Mesenchymal stem cell (in vitro differentiated cells and primary cell): Measurements from ENCODE around the gene SRC.

Experiments
- DNase-seq: peaks from one replicate; pipeline ENCODE4 v3.0.0-alpha.2; 2013
- H2AFZ ChIP-seq: one replicate; pipeline ENCODE4 v1.6.1; 2013; ENCODE audit warnings: low read depth, mild to moderate bottlenecking, control low read depth, inconsistent platforms, low read length, moderate library complexity
- H2AK5ac ChIP-seq: 2 replicates; pipeline ENCODE4 v1.6.1; 2013; ENCODE audit warnings: low read length, moderate library complexity, mild to moderate bottlenecking, inconsistent platforms; ENCODE audit not compliant: severe bottlenecking
- H2BK120ac ChIP-seq: one replicate; pipeline ENCODE4 v1.6.1; 2013; ENCODE audit warnings: low read depth, mild to moderate bottlenecking, inconsistent platforms, low read length, moderate library complexity
- H2BK12ac ChIP-seq, 2 experiments: one replicate each; pipeline ENCODE4 v1.6.1; 2013; ENCODE audit warnings: inconsistent platforms in 2 of 2, low read length in 2 of 2, mild to moderate bottlenecking in 2 of 2, moderate library complexity in 2 of 2, control low read depth in 1 of 2
- H2BK15ac ChIP-seq: one replicate; pipeline ENCODE4 v1.6.1; 2013; ENCODE audit warnings: mild to moderate bottlenecking, low read depth, inconsistent platforms; ENCODE audit not compliant: poor library complexity, severe bottlenecking
- H2BK5ac ChIP-seq: 2 replicates; pipeline ENCODE4 v1.6.1; 2013; ENCODE audit warnings: low read depth, mild to moderate bottlenecking, low read length, control low read depth, inconsistent platforms; ENCODE audit not compliant: poor library complexity, severe bottlenecking
- H3K14ac ChIP-seq, 2 experiments: one replicate each; pipeline ENCODE4 v1.6.1; 2013; ENCODE audit warnings: inconsistent platforms in 2 of 2, low read length in 2 of 2, control low read depth in 1 of 2, mild to moderate bottlenecking in 1 of 2, moderate library complexity in 1 of 2
- H3K18ac ChIP-seq, 2 experiments: one replicate each; pipeline ENCODE4 v1.6.1; 2013; ENCODE audit warnings: inconsistent platforms in 2 of 2, low read length in 2 of 2, control low read depth in 1 of 2, low read depth in 1 of 2, mild to moderate bottlenecking in 1 of 2
- H3K23ac ChIP-seq, 2 experiments: one replicate each; pipeline ENCODE4 v1.6.1; 2013; ENCODE audit warnings: inconsistent platforms in 2 of 2, low read length in 2 of 2, mild to moderate bottlenecking in 2 of 2, moderate library complexity in 2 of 2, control low read depth in 1 of 2
- H3K27ac ChIP-seq: 2 replicates; pipeline ENCODE4 v1.5.1; 2013; ENCODE audit warnings: mild to moderate bottlenecking, moderate library complexity, low read length, control low read depth, inconsistent platforms; ENCODE audit not compliant: poor library complexity, severe bottlenecking
- H3K27me3 ChIP-seq, 2 experiments: 2 replicates each; pipeline versions ENCODE4 v1.6.1 to v1.7.0; 2013; ENCODE audit warnings: low read length in 2 of 2, mild to moderate bottlenecking in 2 of 2, moderate library complexity in 2 of 2, control low read depth in 1 of 2, inconsistent platforms in 1 of 2; ENCODE audit not compliant: control insufficient read depth in 1 of 2, insufficient read depth in 1 of 2
- H3K36me3 ChIP-seq, 2 experiments: 2 replicates each; pipeline versions ENCODE4 v1.6.1 to v1.7.0; 2013; ENCODE audit warnings: low read length in 2 of 2, control low read depth in 1 of 2, inconsistent platforms in 1 of 2, low read depth in 1 of 2, mild to moderate bottlenecking in 1 of 2; ENCODE audit not compliant: insufficient read depth in 2 of 2, control insufficient read depth in 1 of 2
- H3K4ac ChIP-seq, 2 experiments: one replicate each; pipeline ENCODE4 v1.6.1; 2013; ENCODE audit warnings: inconsistent platforms in 2 of 2, low read length in 2 of 2, mild to moderate bottlenecking in 2 of 2, moderate library complexity in 2 of 2, control low read depth in 1 of 2, low read depth in 1 of 2
- H3K4me1 ChIP-seq: 2 replicates; pipeline ENCODE4 v1.6.1; 2013; ENCODE audit warnings: low read depth, low read length, control low read depth; ENCODE audit not compliant: control insufficient read depth, insufficient read depth
- H3K4me2 ChIP-seq: 2 replicates; pipeline ENCODE4 v1.6.1; 2013; ENCODE audit warnings: low read length, mild to moderate bottlenecking, inconsistent platforms; ENCODE audit not compliant: poor library complexity, severe bottlenecking
- H3K4me3 ChIP-seq, 2 experiments: 2 replicates each; pipeline versions ENCODE4 v1.5.1 to v1.7.0; 2013; ENCODE audit warnings: low read length in 2 of 2, mild to moderate bottlenecking in 2 of 2, control low read depth in 1 of 2, low read depth in 1 of 2; ENCODE audit not compliant: insufficient read depth in 1 of 2
- H3K79me1 ChIP-seq: replicated peaks from 2 replicates; pipeline ENCODE4 v1.6.1; 2013; ENCODE audit warnings: mild to moderate bottlenecking, control low read depth, low read length, inconsistent platforms; ENCODE audit not compliant: poor library complexity, severe bottlenecking
- H3K9ac ChIP-seq: 2 replicates; pipeline ENCODE4 v1.7.0; 2013; ENCODE audit warnings: mild to moderate bottlenecking, low read length, moderate library complexity
- H3K9me3 ChIP-seq: 2 replicates; pipeline ENCODE4 v1.7.0; 2013; ENCODE audit warnings: mild to moderate bottlenecking, low read length; ENCODE audit not compliant: control insufficient read depth
- H4K8ac ChIP-seq: one replicate; pipeline ENCODE4 v1.6.1; 2013; ENCODE audit warnings: inconsistent platforms, mild to moderate bottlenecking, low read length, moderate library complexity
- H4K91ac ChIP-seq: one replicate; pipeline ENCODE4 v1.6.1; 2013; ENCODE audit warnings: mild to moderate bottlenecking, low read length, inconsistent platforms
- WGBS: methylation state at CpG from one replicate; pipeline ENCODE4 v1.1.7; 2013; ENCODE audit warnings: mixed read lengths; 5-methylcytosine and 5-hydroxymethylcytosine counted together

SRC gene

DNA sequence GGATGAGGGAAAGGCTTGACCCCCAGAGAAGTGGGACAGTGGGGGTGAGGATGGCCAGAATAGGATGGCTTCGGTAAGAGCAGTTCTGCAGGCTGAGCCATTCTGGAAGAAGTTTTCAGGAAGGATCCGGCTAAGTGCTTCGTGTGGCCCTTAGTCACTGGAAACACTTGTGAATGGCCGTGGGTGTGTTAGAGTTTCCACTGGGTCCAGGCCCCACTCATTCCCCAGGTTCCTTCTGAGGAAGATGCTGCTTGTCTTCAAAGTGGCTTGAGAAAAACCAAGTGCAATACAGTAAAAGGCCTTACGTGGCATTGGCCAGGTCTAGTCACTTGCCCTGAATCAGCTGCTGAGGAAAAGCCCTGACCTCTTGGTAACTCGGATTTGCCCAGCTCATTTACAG is 28.6 kb upstream of the SRC start:
- WGBS = 92% methylated on average over 6 of the region's 6 CpGs
- no peak overlapping the region for H2BK15ac ChIP-seq
- H4K8ac ChIP-seq = no peak overlapping the region
- H3K4me3 ChIP-seq = no peak overlapping the region
- peaks cover 17% of the 10 kb centered on the region for H3K4me1 ChIP-seq
- no peak overlapping the region for H3K18ac ChIP-seq
- no peak overlapping the region for H3K4me2 ChIP-seq
- peak overlapping the region in 1 of 2 experiments; percentile 50 for H3K23ac ChIP-seq
- H3K4ac ChIP-seq = no peak overlapping the region
- peaks cover 38 to 43% of the 10 kb centered on the region in 2 experiments for H3K36me3 ChIP-seq
- H3K9ac ChIP-seq = no peak overlapping the region
- no peak overlapping the region for H3K27ac ChIP-seq
- H4K91ac ChIP-seq = no peak overlapping the region
- H3K14ac ChIP-seq = no peak overlapping the region
- no peak for DNase-seq
- H2AK5ac ChIP-seq = no peak overlapping the region
- H2BK5ac ChIP-seq = no peak overlapping the region
- H2AFZ ChIP-seq = no peak overlapping the region
- H2BK12ac ChIP-seq = no peak overlapping the region
- H2BK120ac ChIP-seq = no peak overlapping the region
- H3K79me1 ChIP-seq = peaks cover 26% of the 10 kb centered on the region
- no peaks in the 10 kb centered on the region for H3K27me3 ChIP-seq
- peaks cover 2% of the 10 kb centered on the region for H3K9me3 ChIP-seq

DNA sequence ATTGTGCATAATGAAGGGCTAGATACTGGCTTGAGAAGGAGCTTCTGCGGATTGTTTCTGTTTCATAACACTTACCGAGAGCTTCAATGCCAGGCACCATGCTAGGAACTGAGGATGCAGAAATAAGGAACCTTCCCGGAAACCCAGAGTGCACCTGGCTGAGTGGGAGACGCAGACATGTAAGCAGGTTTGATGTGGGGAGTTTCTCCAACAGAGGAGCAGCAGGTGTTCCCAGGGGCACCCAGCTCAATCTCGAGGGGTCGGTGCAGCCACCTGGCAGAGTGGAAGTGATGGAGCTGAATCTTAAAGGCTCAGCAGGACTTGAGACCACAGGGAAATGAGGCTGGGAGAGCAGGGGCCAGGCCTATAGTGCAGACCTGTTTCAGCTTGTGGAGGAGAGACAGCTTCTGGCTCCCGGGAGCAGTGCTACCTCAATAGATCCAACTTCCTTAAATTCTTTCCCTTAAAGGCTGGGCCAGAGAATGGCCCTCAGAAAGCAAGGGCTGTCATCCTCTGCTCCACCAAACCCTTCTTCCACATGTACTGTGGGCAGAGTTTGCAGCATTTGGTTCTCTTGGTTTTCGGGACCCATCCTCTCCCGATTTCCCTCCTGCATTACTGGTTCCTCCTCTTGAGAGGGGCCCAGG is 27.8 kb upstream of the SRC start:
- no peak overlapping the region for H3K4me3 ChIP-seq
- no peak overlapping the region for H3K14ac ChIP-seq
- H3K27me3 ChIP-seq = no peaks in the 10 kb centered on the region
- no peak overlapping the region for H3K27ac ChIP-seq
- peaks cover 35 to 43% of the 10 kb centered on the region in 2 experiments for H3K36me3 ChIP-seq
- H2BK5ac ChIP-seq = no peak overlapping the region
- H2BK12ac ChIP-seq = peak overlapping the region; percentile 25 to 47
- no peak overlapping the region for H3K23ac ChIP-seq
- peaks cover 17% of the 10 kb centered on the region for H3K4me1 ChIP-seq
- WGBS = 96% methylated on average over 9 of the region's 9 CpGs
- H3K79me1 ChIP-seq = peaks cover 23% of the 10 kb centered on the region
- no peak overlapping the region for H2AK5ac ChIP-seq
- no peak overlapping the region for H3K9ac ChIP-seq
- H2AFZ ChIP-seq = no peak overlapping the region
- no peak overlapping the region for H4K91ac ChIP-seq
- no peak overlapping the region for H3K18ac ChIP-seq
- H3K4ac ChIP-seq = no peak overlapping the region
- peaks cover 3% of the 10 kb centered on the region for H3K9me3 ChIP-seq
- H3K4me2 ChIP-seq = no peak overlapping the region
- no peak overlapping the region for H2BK120ac ChIP-seq
- no peak overlapping the region for H2BK15ac ChIP-seq
- DNase-seq = no peak
- no peak overlapping the region for H4K8ac ChIP-seq

- Histone ChIP-seq H3K27ac (no peak overlapping the region), H2BK12ac (no peak overlapping the region), H2BK15ac (no peak overlapping the region), H2BK120ac (no peak overlapping the region), H2BK5ac (no peak overlapping the region), H3K23ac (no peak overlapping the region), H4K91ac (no peak overlapping the region), H3K27me3 (no peaks in the 10 kb centered on the region), H3K36me3 (peaks cover 35 to 36% of the 10 kb centered on the region in 2 experiments), H3K18ac (no peak overlapping the region), H2AK5ac (no peak overlapping the region), H3K4ac (no peak overlapping the region), H3K79me1 (peaks cover 15% of the 10 kb centered on the region), H3K9ac (no peak overlapping the region), H3K4me2 (no peak overlapping the region), H3K9me3 (peaks cover 3% of the 10 kb centered on the region), H3K4me1 (peaks cover 11% of the 10 kb centered on the region), H3K14ac (no peak overlapping the region), H2AFZ (no peak overlapping the region), H3K4me3 (no peak overlapping the region), H4K8ac (no peak overlapping the region)
- WGBS = 44% methylated on average over 7 of the region's 8 CpGs
- peak; percentile 89 for DNase-seq
These were observed 26.7 kb upstream of the SRC start for GRCh38 chr20:37319151-37319671.

GRCh38 chr20:37323985-37324384 is 22.0 kb upstream of the SRC start:
- no peak overlapping the region for H4K91ac ChIP-seq

More at GRCh38 chr20:37323985-37324384, 22.0 kb upstream of the SRC start:
- H4K8ac ChIP-seq = no peak overlapping the region
- H2BK12ac ChIP-seq = no peak overlapping the region
- H3K27me3 ChIP-seq = no peaks in the 10 kb centered on the region
- H3K4ac ChIP-seq = no peak overlapping the region
- no peak overlapping the region for H2BK120ac ChIP-seq
- H3K27ac ChIP-seq = no peak overlapping the region
- H3K14ac ChIP-seq = no peak overlapping the region
- WGBS = 25% methylated on average over 1 of the region's 2 CpGs
- H3K4me2 ChIP-seq = no peak overlapping the region
- H3K23ac ChIP-seq = no peak overlapping the region
- no peak overlapping the region for H3K18ac ChIP-seq
- peaks cover 3% of the 10 kb centered on the region for H3K9me3 ChIP-seq
- no peak overlapping the region for H2AFZ ChIP-seq
- H2BK15ac ChIP-seq = no peak overlapping the region
- no peaks in the 10 kb centered on the region for H3K79me1 ChIP-seq
- H2AK5ac ChIP-seq = no peak overlapping the region
- H3K36me3 ChIP-seq = peaks cover 0 to 6% of the 10 kb centered on the region in 2 experiments
- H3K9ac ChIP-seq = peak overlapping the region; percentile 40
- no peaks in the 10 kb centered on the region for H3K4me1 ChIP-seq
- H3K4me3 ChIP-seq = no peak overlapping the region
- H2BK5ac ChIP-seq = no peak overlapping the region
- peak; percentile 74 for DNase-seq
